GM12874 (cell line): ENCODE data around the gene ZNF134.

Experiments used
- CTCF ChIP-seq: IDR thresholded peaks from 2 replicates; pipeline ENCODE4 v1.5.1; 2011; ENCODE audit warnings: low read depth, mild to moderate bottlenecking, control low read depth, low read length, moderate library complexity; ENCODE audit not compliant: insufficient read depth

The ZNF134 gene

GRCh38 chr19:57620673-57621348 is 6.8 kb downstream of the ZNF134 start:
- no peak for TF ChIP-seq CTCF

GRCh38 chr19:57623091-57623490 is 9.0 kb downstream of the ZNF134 start:
- TF ChIP-seq CTCF, result no peak

GRCh38 chr19:57632987-57633831 is 19.2 kb downstream of the ZNF134 start, which contains the start of gene ZNF211:
TSS of gene ZNF211 (plus strand) at chr19:57633168. CDS start at chr19:57633347, 179 bp downstream.
- no peak for TF ChIP-seq CTCF

GRCh38 chr19:57633832-57634131 is 19.7 kb downstream of the ZNF134 start:
- TF ChIP-seq CTCF, result no peak

- no peak for TF ChIP-seq CTCF
These were observed 23.3 kb downstream of the ZNF134 start for GRCh38 chr19:57637379-57637778.

- TF ChIP-seq CTCF, result no peak
These were observed 27.7 kb downstream of the ZNF134 start for GRCh38 chr19:57641715-57642234.

- no peak for TF ChIP-seq CTCF
These were observed 28.5 kb downstream of the ZNF134 start for GRCh38 chr19:57642396-57643046.
